ENCODE results near the gene OR1J1. TPM values are rescaled to one million over a fixed set of nuclear protein-coding genes. Genes with fewer than 3 reads are reported as not detected.

Gene OR1J1
- total RNA-seq, 2 donors from 2014 or later = not detected

DNA sequence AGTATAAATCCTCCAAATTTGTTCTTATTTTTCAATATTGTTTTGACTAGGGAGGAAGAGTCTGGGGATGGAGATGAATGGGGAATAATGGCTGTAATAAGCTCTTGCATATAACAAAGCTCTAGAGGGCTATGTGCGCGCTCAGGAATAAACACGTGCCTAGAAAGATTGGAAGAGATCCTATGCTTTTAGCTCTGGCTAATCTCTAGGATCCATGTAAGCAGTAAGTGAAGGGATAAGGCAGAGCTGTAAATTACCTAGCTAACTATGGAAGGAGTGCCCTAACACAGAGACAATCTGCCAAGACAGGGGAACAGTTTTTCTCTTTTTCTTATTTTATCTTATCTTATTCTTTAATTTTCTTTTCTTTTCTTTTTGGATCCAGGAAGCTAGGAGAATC is 21.6 kb downstream of the OR1J1 start:
- Mint-ChIP-seq H3K27ac (no peak overlapping the region), H3K27me3 (ENCODE audit: insufficient read depth) (peaks cover 19% of the 10 kb centered on the region), H3K36me3 (ENCODE audit: low read depth) (no peaks in the 10 kb centered on the region), H3K9me3 (no peaks in the 10 kb centered on the region), H3K4me1 (no peaks in the 10 kb centered on the region), H3K4me3 (no peak overlapping the region)
- 85 to 100% methylated on average over 3 of the region's 3 CpGs for WGBS, 2 experiments (ENCODE audit: insufficient coverage in 1 of 2, insufficient read length in 1 of 2)
- no peak for DNase-seq
- Histone ChIP-seq H3K27ac (ENCODE audit: low read depth, low read length) (no peak overlapping the region), H3K4me1 (ENCODE audit: control insufficient read depth, insufficient read depth, low read length) (no peaks in the 10 kb centered on the region), H3K4me3 (ENCODE audit: low read length) (no peak overlapping the region), H3K9me3 (ENCODE audit: control insufficient read depth, low read length) (no peaks in the 10 kb centered on the region), H3K9ac (ENCODE audit: extremely low read depth, low read length, poor library complexity, severe bottlenecking) (no peak overlapping the region), H3K27me3 (ENCODE audit: control insufficient read depth, insufficient read depth, low read length, poor library complexity, severe bottlenecking) (no peaks in the 10 kb centered on the region), H3K36me3 (ENCODE audit: control insufficient read depth, insufficient read depth, low read length) (no peaks in the 10 kb centered on the region)
- TF ChIP-seq, protein P1, sequence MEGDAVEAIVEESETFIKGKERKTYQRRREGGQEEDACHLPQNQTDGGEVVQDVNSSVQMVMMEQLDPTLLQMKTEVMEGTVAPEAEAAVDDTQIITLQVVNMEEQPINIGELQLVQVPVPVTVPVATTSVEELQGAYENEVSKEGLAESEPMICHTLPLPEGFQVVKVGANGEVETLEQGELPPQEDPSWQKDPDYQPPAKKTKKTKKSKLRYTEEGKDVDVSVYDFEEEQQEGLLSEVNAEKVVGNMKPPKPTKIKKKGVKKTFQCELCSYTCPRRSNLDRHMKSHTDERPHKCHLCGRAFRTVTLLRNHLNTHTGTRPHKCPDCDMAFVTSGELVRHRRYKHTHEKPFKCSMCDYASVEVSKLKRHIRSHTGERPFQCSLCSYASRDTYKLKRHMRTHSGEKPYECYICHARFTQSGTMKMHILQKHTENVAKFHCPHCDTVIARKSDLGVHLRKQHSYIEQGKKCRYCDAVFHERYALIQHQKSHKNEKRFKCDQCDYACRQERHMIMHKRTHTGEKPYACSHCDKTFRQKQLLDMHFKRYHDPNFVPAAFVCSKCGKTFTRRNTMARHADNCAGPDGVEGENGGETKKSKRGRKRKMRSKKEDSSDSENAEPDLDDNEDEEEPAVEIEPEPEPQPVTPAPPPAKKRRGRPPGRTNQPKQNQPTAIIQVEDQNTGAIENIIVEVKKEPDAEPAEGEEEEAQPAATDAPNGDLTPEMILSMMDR (conservative IDR thresholded peaks at IDR 0.05) = no peak

DNA sequence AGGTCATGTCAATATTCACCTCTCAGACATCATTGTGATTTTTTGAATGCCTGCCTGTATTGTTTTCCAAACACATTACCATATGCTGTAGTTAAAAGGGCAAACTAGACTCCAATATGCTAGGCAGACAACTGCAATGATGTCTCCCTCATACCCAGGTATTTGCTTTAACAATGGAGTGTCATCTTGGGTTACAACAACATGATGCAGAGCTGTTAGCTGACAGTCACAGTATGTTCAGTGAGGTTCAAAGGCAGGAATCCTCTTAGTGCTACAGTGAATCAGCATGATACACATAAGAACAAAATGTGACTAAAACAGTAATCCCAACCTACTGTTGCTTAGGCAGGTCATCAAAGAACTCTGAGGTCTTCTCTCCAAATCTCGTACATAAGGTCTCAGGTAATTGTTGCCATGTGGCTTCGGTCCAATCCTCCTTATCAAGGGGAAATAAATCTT is 24.0 kb downstream of the OR1J1 start:
- Histone ChIP-seq H3K4me1 (ENCODE audit: control insufficient read depth, insufficient read depth, low read length) (no peaks in the 10 kb centered on the region), H3K27me3 (ENCODE audit: control insufficient read depth, insufficient read depth, low read length, poor library complexity, severe bottlenecking) (no peaks in the 10 kb centered on the region), H3K9me3 (ENCODE audit: control insufficient read depth, low read length) (no peaks in the 10 kb centered on the region), H3K9ac (ENCODE audit: extremely low read depth, low read length, poor library complexity, severe bottlenecking) (no peak overlapping the region), H3K36me3 (ENCODE audit: control insufficient read depth, insufficient read depth, low read length) (no peaks in the 10 kb centered on the region), H3K27ac (ENCODE audit: low read depth, low read length) (no peak overlapping the region), H3K4me3 (ENCODE audit: low read length) (no peak overlapping the region)
- Mint-ChIP-seq H3K9me3 (peaks cover 3% of the 10 kb centered on the region), H3K27me3 (ENCODE audit: insufficient read depth) (peaks cover 11% of the 10 kb centered on the region), H3K4me3 (no peak overlapping the region), H3K27ac (no peak overlapping the region), H3K4me1 (no peaks in the 10 kb centered on the region), H3K36me3 (ENCODE audit: low read depth) (no peaks in the 10 kb centered on the region)
- WGBS, 2 experiments (ENCODE audit: insufficient coverage in 1 of 2, insufficient read length in 1 of 2) = 72 to 80% methylated on average over 2 of the region's 2 CpGs
- DNase-seq = no peak
- TF ChIP-seq, protein P1 (conservative IDR thresholded peaks at IDR 0.05) = no peak

DNA sequence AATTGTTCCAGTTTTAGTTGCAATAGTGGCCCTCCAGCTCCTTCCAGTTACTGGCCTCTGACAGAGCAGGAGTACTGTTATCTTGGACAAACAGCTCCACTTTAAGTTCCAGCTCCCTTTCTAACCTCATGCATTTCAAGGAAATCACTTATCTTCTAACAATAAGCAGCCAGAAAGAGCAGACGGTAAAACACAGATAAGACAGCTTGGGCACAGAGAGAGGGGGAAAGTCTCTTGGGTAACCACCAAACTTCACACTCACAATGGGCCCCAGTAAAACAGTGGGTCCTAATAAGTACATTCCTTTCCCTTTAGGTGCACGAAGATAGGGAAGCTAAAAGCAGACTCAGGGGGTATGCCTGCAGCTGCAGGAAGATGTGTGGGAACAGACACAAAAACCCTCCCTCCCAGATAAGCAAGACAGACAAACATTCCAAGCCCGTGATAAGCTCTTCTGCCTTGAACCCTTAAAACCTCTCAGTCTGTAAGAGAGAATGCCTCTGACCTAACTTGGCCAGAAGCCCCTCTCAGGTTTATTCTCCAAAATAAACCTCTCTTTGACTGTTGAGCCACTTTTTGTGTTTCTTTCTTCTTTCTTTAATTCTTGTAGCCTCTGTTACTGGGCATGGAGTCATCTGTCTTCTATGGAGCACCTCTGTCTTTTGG is 30.8 kb downstream of the OR1J1 start:
- no peaks in the 10 kb centered on the region for H3K4me1 ChIP-seq (ENCODE audit: control insufficient read depth, insufficient read depth, low read length)
- H3K27ac ChIP-seq (ENCODE audit: low read depth, low read length) = no peak overlapping the region
- peaks cover 14% of the 10 kb centered on the region for H3K27me3 Mint-ChIP-seq (ENCODE audit: insufficient read depth)
- H3K4me1 Mint-ChIP-seq = no peaks in the 10 kb centered on the region
- H3K27me3 ChIP-seq (ENCODE audit: control insufficient read depth, insufficient read depth, low read length, poor library complexity, severe bottlenecking) = no peaks in the 10 kb centered on the region
- no peaks in the 10 kb centered on the region for H3K36me3 Mint-ChIP-seq (ENCODE audit: low read depth)
- H3K4me3 Mint-ChIP-seq = no peak overlapping the region
- no peak for DNase-seq
- no peak overlapping the region for H3K9ac ChIP-seq (ENCODE audit: extremely low read depth, low read length, poor library complexity, severe bottlenecking)
- H3K9me3 ChIP-seq (ENCODE audit: control insufficient read depth, low read length) = peaks cover 28% of the 10 kb centered on the region
- no peak overlapping the region for H3K4me3 ChIP-seq (ENCODE audit: low read length)
- TF ChIP-seq, protein P1 (conservative IDR thresholded peaks at IDR 0.05) = no peak
- H3K36me3 ChIP-seq (ENCODE audit: control insufficient read depth, insufficient read depth, low read length) = no peaks in the 10 kb centered on the region
- 50 to 64% methylated on average over 1 to 3 of the region's 3 CpGs for WGBS, 2 experiments (ENCODE audit: insufficient coverage in 1 of 2, insufficient read length in 1 of 2)
- H3K27ac Mint-ChIP-seq = no peak overlapping the region
- peaks cover 43% of the 10 kb centered on the region for H3K9me3 Mint-ChIP-seq

All from endodermal cell (in vitro differentiated cells).